D341Med (cell line): ENCODE data around the gene CORIN.

Experiments
- DNase-seq: peaks from one replicate; pipeline ENCODE4 v3.0.0; 2012; ENCODE audit warnings: low spot score

Gene CORIN

GRCh38 chr4:47686294-47686872, 151.5 kb downstream of the CORIN start:
- peak; percentile 71 for DNase-seq

GRCh38 chr4:47675806-47676205, 162.1 kb downstream of the CORIN start:
- DNase-seq, result no peak

- DNase-seq, result no peak
These were observed 163.7 kb downstream of the CORIN start for GRCh38 chr4:47674144-47674543.

- DNase-seq, result no peak
These were observed 165.2 kb downstream of the CORIN start for GRCh38 chr4:47672696-47673095.

GRCh38 chr4:47669946-47670345, 167.9 kb downstream of the CORIN start:
- no peak for DNase-seq

- peak; percentile 51 for DNase-seq
These were observed 169.0 kb downstream of the CORIN start for GRCh38 chr4:47668810-47669408.

GRCh38 chr4:47668256-47668655, 169.6 kb downstream of the CORIN start:
- no peak for DNase-seq

- no peak for DNase-seq
These were observed 170.3 kb downstream of the CORIN start for GRCh38 chr4:47667552-47667951.

- DNase-seq, result no peak
These were observed 173.6 kb downstream of the CORIN start for GRCh38 chr4:47664051-47664826.

- no peak for DNase-seq
These were observed 174.9 kb downstream of the CORIN start for GRCh38 chr4:47662975-47663374.

GRCh38 chr4:47661741-47662140, 176.1 kb downstream of the CORIN start:
- no peak for DNase-seq

- no peak for DNase-seq
These were observed 178.5 kb downstream of the CORIN start for GRCh38 chr4:47659342-47659741.

- DNase-seq, result no peak
These were observed 182.7 kb downstream of the CORIN start for GRCh38 chr4:47654972-47655693.

- no peak for DNase-seq
These were observed 185.8 kb downstream of the CORIN start for GRCh38 chr4:47652092-47652491.

GRCh38 chr4:47651231-47651630, 186.6 kb downstream of the CORIN start:
- DNase-seq, result no peak

- no peak for DNase-seq
These were observed 187.2 kb downstream of the CORIN start for GRCh38 chr4:47650584-47651130.

GRCh38 chr4:47647544-47647943, 190.3 kb downstream of the CORIN start:
- DNase-seq, result no peak

- no peak for DNase-seq
These were observed 190.8 kb downstream of the CORIN start for GRCh38 chr4:47647029-47647428.

GRCh38 chr4:47646372-47646771, 191.5 kb downstream of the CORIN start:
- no peak for DNase-seq

GRCh38 chr4:47643845-47644244, 194.0 kb downstream of the CORIN start:
- DNase-seq, result no peak

- no peak for DNase-seq
These were observed 194.7 kb downstream of the CORIN start for GRCh38 chr4:47642985-47643760.
